ENCODE data around the gene ARHGEF16.

ARHGEF16 gene

GRCh38 chr1:3502641-3503524 is 48.4 kb downstream of the ARHGEF16 start:
- DNase-seq (no peak), ATAC-seq (no peak)

GRCh38 chr1:3503525-3503886 is 49.0 kb downstream of the ARHGEF16 start:
- ATAC-seq (no peak), DNase-seq (no peak)

- ATAC-seq (no peak), DNase-seq (no peak)
Measured at GRCh38 chr1:3504151-3504821, 49.8 kb downstream of the ARHGEF16 start.

GRCh38 chr1:3504822-3505153 is 50.3 kb downstream of the ARHGEF16 start:
- ATAC-seq (no peak), DNase-seq (no peak)

- no peak for ATAC-seq
- no peak for DNase-seq
Measured at GRCh38 chr1:3505161-3505560, 50.7 kb downstream of the ARHGEF16 start.

GRCh38 chr1:3506041-3506440 is 51.6 kb downstream of the ARHGEF16 start:
- ATAC-seq (no peak), DNase-seq (no peak)

- ATAC-seq, result no peak
- no peak for DNase-seq
Measured at GRCh38 chr1:3506943-3507342, 52.5 kb downstream of the ARHGEF16 start.

- DNase-seq (no peak), ATAC-seq (no peak)
Measured at GRCh38 chr1:3507636-3508275, 53.3 kb downstream of the ARHGEF16 start.

GRCh38 chr1:3508757-3509415 is 54.4 kb downstream of the ARHGEF16 start:
- DNase-seq, result no peak
- ATAC-seq, result no peak

GRCh38 chr1:3509721-3510120 is 55.3 kb downstream of the ARHGEF16 start:
- ATAC-seq (no peak), DNase-seq (no peak)

- ATAC-seq (no peak), DNase-seq (no peak)
Measured at GRCh38 chr1:3510136-3510955, 55.9 kb downstream of the ARHGEF16 start.

GRCh38 chr1:3510956-3511250 is 56.4 kb downstream of the ARHGEF16 start:
- no peak for ATAC-seq

GRCh38 chr1:3511306-3511705 is 56.8 kb downstream of the ARHGEF16 start:
- DNase-seq, result no peak
- ATAC-seq, result no peak

More at GRCh38 chr1:3510956-3511250, 56.4 kb downstream of the ARHGEF16 start:
- DNase-seq, result no peak

GRCh38 chr1:3511856-3512255 is 57.4 kb downstream of the ARHGEF16 start:
- ATAC-seq, result no peak
- no peak for DNase-seq

- no peak for ATAC-seq
- DNase-seq, result no peak
Measured at GRCh38 chr1:3514404-3514803, 59.9 kb downstream of the ARHGEF16 start.

- DNase-seq, result no peak
- ATAC-seq, result no peak
Measured at GRCh38 chr1:3515272-3515671, 60.8 kb downstream of the ARHGEF16 start.

- DNase-seq, result no peak
- ATAC-seq, result no peak
Measured at GRCh38 chr1:3515774-3516480, 61.5 kb downstream of the ARHGEF16 start.

GRCh38 chr1:3516481-3516869 is 62.0 kb downstream of the ARHGEF16 start:
- DNase-seq, result no peak
- no peak for ATAC-seq

GRCh38 chr1:3516911-3517675 is 62.6 kb downstream of the ARHGEF16 start:
- DNase-seq (no peak), ATAC-seq (no peak)

GRCh38 chr1:3518256-3518655 is 63.8 kb downstream of the ARHGEF16 start:
- DNase-seq (peak; percentile 37), ATAC-seq (no peak)

- no peak for DNase-seq
- no peak for ATAC-seq
Measured at GRCh38 chr1:3518756-3519155, 64.3 kb downstream of the ARHGEF16 start.
